GM18511 (cell line): ENCODE data around the gene VPS51.

Experiments used
- ATAC-seq: cut with Tn5 transposase; IDR thresholded peaks from one replicate; pipeline ENCODE4 v1.9.1; 2021; ENCODE audit warnings: mild to moderate bottlenecking, moderate library complexity; ENCODE audit not compliant: unreplicated experiment

Gene VPS51

GRCh38 chr11:65104628-65105027 is 8.6 kb downstream of the VPS51 start:
- no peak for ATAC-seq

- no peak for ATAC-seq
These were observed 11.1 kb downstream of the VPS51 start for GRCh38 chr11:65107078-65107477.

- ATAC-seq, result no peak
These were observed 11.9 kb downstream of the VPS51 start for GRCh38 chr11:65107751-65108468.

- no peak for ATAC-seq
These were observed 12.6 kb downstream of the VPS51 start for GRCh38 chr11:65108469-65109123.

- no peak for ATAC-seq
These were observed 13.5 kb downstream of the VPS51 start for GRCh38 chr11:65109231-65110198.

GRCh38 chr11:65110354-65110861 is 14.4 kb downstream of the VPS51 start:
- ATAC-seq, result no peak

- ATAC-seq, result no peak
These were observed 15.2 kb downstream of the VPS51 start for GRCh38 chr11:65111159-65111743.

GRCh38 chr11:65111744-65112545 is 15.9 kb downstream of the VPS51 start, which contains the start of gene TM7SF2:
TM7SF2 (plus strand) TSS chr11:65111872; CDS start chr11:65112016, 144 bp downstream.
- peak; percentile 66 for ATAC-seq

GRCh38 chr11:65112546-65113360 is 16.7 kb downstream of the VPS51 start:
- ATAC-seq, result no peak

- no peak for ATAC-seq
These were observed 17.3 kb downstream of the VPS51 start for GRCh38 chr11:65113361-65113756.

GRCh38 chr11:65113839-65114238 is 17.8 kb downstream of the VPS51 start:
- ATAC-seq, result no peak

- no peak for ATAC-seq
These were observed 18.6 kb downstream of the VPS51 start for GRCh38 chr11:65114538-65115171.

- ATAC-seq, result no peak
These were observed 19.5 kb downstream of the VPS51 start for GRCh38 chr11:65115361-65116082.

- no peak for ATAC-seq
These were observed 20.6 kb downstream of the VPS51 start for GRCh38 chr11:65116370-65117205.

GRCh38 chr11:65117206-65118096 is 21.4 kb downstream of the VPS51 start, which contains the start of gene ZNHIT2:
ZNHIT2 (minus strand) TSS chr11:65117701; CDS start chr11:65117653, 48 bp downstream.
- ATAC-seq, result peak; percentile 63
